Suppressor macrophage treated with lipopolysaccharide for 4 hours (primary cell): ENCODE data around the gene SVOP.
"Not testable (repeated sequence)": the region's sequence is repeated elsewhere in the genome, so short reads cannot be mapped to it uniquely, and the experiment has no call there.

Source experiments
- DNase-seq: peaks from one replicate; pipeline ENCODE4 v3.0.0-alpha.2; 2020

Gene SVOP

GRCh38 chr12:108879615-108880254 is 141.1 kb downstream of the SVOP start, which contains the start of gene DAO:
DAO (plus strand) TSS chr12:108880092; CDS start chr12:108885007, 4,915 bp downstream.
- DNase-seq, result no peak

GRCh38 chr12:108876550-108876949 is 144.3 kb downstream of the SVOP start:
- no peak for DNase-seq

GRCh38 chr12:108875682-108876361 is 145.0 kb downstream of the SVOP start:
- DNase-seq, result no peak

- DNase-seq, result no peak
Observed at GRCh38 chr12:108875280-108875679, 145.6 kb downstream of the SVOP start.

GRCh38 chr12:108868781-108869180 is 152.1 kb downstream of the SVOP start:
- no peak for DNase-seq

GRCh38 chr12:108866083-108866482 is 154.8 kb downstream of the SVOP start:
- DNase-seq, result peak; percentile 71

GRCh38 chr12:108865169-108865568 is 155.7 kb downstream of the SVOP start:
- DNase-seq, result no peak

- no peak for DNase-seq
Observed at GRCh38 chr12:108862588-108862959, 158.3 kb downstream of the SVOP start.

- DNase-seq, result peak; percentile 92
Observed at GRCh38 chr12:108861878-108862587, 158.8 kb downstream of the SVOP start.

GRCh38 chr12:108860443-108860842 is 160.4 kb downstream of the SVOP start:
- DNase-seq, result no peak

GRCh38 chr12:108859923-108860291 is 161.0 kb downstream of the SVOP start:
- no peak for DNase-seq

GRCh38 chr12:108859141-108859922 is 161.5 kb downstream of the SVOP start:
- DNase-seq, result not testable (repeated sequence)

GRCh38 chr12:108858311-108859074 is 162.4 kb downstream of the SVOP start:
- no peak for DNase-seq
